Smooth muscle cell (in vitro differentiated cells): Measurements from ENCODE around the gene PXN. TPM values are rescaled to one million over a fixed set of nuclear protein-coding genes. Genes with fewer than 3 reads are reported as not detected.
"Not testable (repeated sequence)": the region's sequence is repeated elsewhere in the genome, so short reads cannot be mapped to it uniquely, and the experiment has no call there.

Experiments
- DNase-seq: peaks from one replicate; lab custom pipeline; 2025; ENCODE audit not compliant: unreplicated experiment; lab: John Stamatoyannopoulos, UW
- H2AFZ ChIP-seq: fragments of 200-600 bp; sonication (generic); 2 replicates; pipeline ENCODE4 v1.6.0; 2016; ENCODE audit warnings: antibody characterized with exemption, low read depth, mild to moderate bottlenecking
- H3F3A ChIP-seq: fragments of 200-600 bp; sonication (generic); 2 replicates; pipeline ENCODE4 v1.6.0; 2017; ENCODE audit warnings: antibody characterized with exemption, low read depth
- H3K27ac ChIP-seq: fragments of 200-600 bp; sonication (generic); 2 replicates; pipeline ENCODE4 v1.5.1; 2016; ENCODE audit warnings: low read depth, mild to moderate bottlenecking
- H3K27me3 ChIP-seq: fragments of 200-600 bp; sonication (generic); 2 replicates; pipeline ENCODE4 v1.6.1; 2016; ENCODE audit warnings: low read depth, mild to moderate bottlenecking
- H3K36me3 ChIP-seq: fragments of 200-600 bp; sonication (generic); 2 replicates; pipeline ENCODE4 v1.5.1; 2016; ENCODE audit warnings: low read depth
- H3K4me1 ChIP-seq: fragments of 200-600 bp; sonication (generic); 2 replicates; pipeline ENCODE4 v1.5.1; 2016; ENCODE audit warnings: low read depth
- H3K4me2 ChIP-seq: fragments of 200-600 bp; sonication (generic); 2 replicates; pipeline ENCODE4 v1.6.0; 2016; ENCODE audit warnings: mild to moderate bottlenecking
- H3K4me3 ChIP-seq: fragments of 200-600 bp; sonication (generic); 2 replicates; pipeline ENCODE4 v1.5.1; 2016; ENCODE audit warnings: mild to moderate bottlenecking
- H3K79me2 ChIP-seq: fragments of 200-600 bp; sonication (generic); 2 replicates; pipeline ENCODE4 v1.6.0; 2016; ENCODE audit warnings: low read depth, mild to moderate bottlenecking
- H3K9ac ChIP-seq: fragments of 200-600 bp; sonication (generic); 2 replicates; pipeline ENCODE4 v1.6.0; 2016; ENCODE audit warnings: low read depth
- H3K9me3 ChIP-seq: fragments of 200-600 bp; sonication (generic); replicated peaks from 2 replicates; pipeline ENCODE4 v1.5.1; 2016; ENCODE audit warnings: low read depth
- H4K20me1 ChIP-seq: fragments of 200-600 bp; sonication (generic); 2 replicates; pipeline ENCODE4 v1.6.0; 2016; ENCODE audit warnings: low read depth
- CTCF ChIP-seq: fragments of 200-600 bp; sonication (generic); IDR thresholded peaks from 2 replicates; pipeline ENCODE4 v1.5.1; 2017; ENCODE audit warnings: borderline replicate concordance, mild to moderate bottlenecking, antibody characterized with exemption; ENCODE audit not compliant: insufficient read depth, poor library complexity, severe bottlenecking
- WGBS: methylation state at CpG from one replicate; pipeline ENCODE4 v1.1.7; 2016; ENCODE audit warnings: low lambda C conversion rate; 5-methylcytosine and 5-hydroxymethylcytosine counted together
- polyA plus RNA-seq: library from polyadenylated mRNA; unstranded; fragments of >200 nt; fragmentation: Nextera tagmentation; extraction: Ambion mirVana; gene quantifications from 2 replicates; pipeline ENCODE4 v1.2.1, GENCODE V29; 2016
- total RNA-seq: library from RNA; depleted of rRNA; stranded (reverse); fragments of >200 nt; gene quantifications from 2 replicates; pipeline ENCODE4 v1.2.3, GENCODE V29; 2014

PXN gene
- total and polyA plus RNA-seq, 2 experiments from 2014 or later = 17.2 to 27.0 TPM

GRCh38 chr12:120214626-120215356 lies 50.7 kb downstream of the PXN start:
- Histone ChIP-seq H4K20me1 (no peaks in the 10 kb centered on the region), H3K9ac (no peak overlapping the region), H2AFZ (no peak overlapping the region), H3F3A (no peaks in the 10 kb centered on the region), H3K4me2 (no peak overlapping the region), H3K79me2 (no peaks in the 10 kb centered on the region), H3K4me1 (no peaks in the 10 kb centered on the region), H3K27ac (no peak overlapping the region), H3K4me3 (no peak overlapping the region), H3K36me3 (no peaks in the 10 kb centered on the region), H3K9me3 (no peaks in the 10 kb centered on the region), H3K27me3 (no peaks in the 10 kb centered on the region)
- TF ChIP-seq CTCF = no peak
- WGBS = 98% methylated on average over 34 of the region's 34 CpGs
- no peak for DNase-seq

- Histone ChIP-seq H3K4me1 (no peaks in the 10 kb centered on the region), H3K36me3 (no peaks in the 10 kb centered on the region), H3K4me3 (no peak overlapping the region), H3K79me2 (no peaks in the 10 kb centered on the region), H3K4me2 (no peak overlapping the region), H3K9ac (no peak overlapping the region), H3K27me3 (no peaks in the 10 kb centered on the region), H4K20me1 (no peaks in the 10 kb centered on the region), H2AFZ (no peak overlapping the region), H3K27ac (no peak overlapping the region), H3K9me3 (no peaks in the 10 kb centered on the region), H3F3A (no peaks in the 10 kb centered on the region)
- no peak for TF ChIP-seq CTCF
- 99% methylated on average over 20 of the region's 20 CpGs for WGBS
- no peak for DNase-seq
These were observed 51.8 kb downstream of the PXN start for GRCh38 chr12:120213758-120214157.

GRCh38 chr12:120213182-120213581 lies 52.3 kb downstream of the PXN start:
- not testable (repeated sequence) for H2AFZ ChIP-seq, H3K36me3 ChIP-seq, H3K9me3 ChIP-seq, H3K4me3 ChIP-seq, H3K79me2 ChIP-seq, H3K4me2 ChIP-seq, H3K27me3 ChIP-seq, H3K4me1 ChIP-seq, H3K9ac ChIP-seq, H3K27ac ChIP-seq, H4K20me1 ChIP-seq, H3F3A ChIP-seq, DNase-seq
- WGBS = 96% methylated on average over 5 of the region's 5 CpGs

GRCh38 chr12:120212301-120212700 lies 53.2 kb downstream of the PXN start:
- H3K4me2 ChIP-seq = no peak overlapping the region
- H3K4me3 ChIP-seq = no peak overlapping the region
- no peaks in the 10 kb centered on the region for H3F3A ChIP-seq
- H4K20me1 ChIP-seq = no peaks in the 10 kb centered on the region
- no peaks in the 10 kb centered on the region for H3K79me2 ChIP-seq
- no peak for TF ChIP-seq CTCF
- 98% methylated on average over 24 of the region's 24 CpGs for WGBS
- no peak overlapping the region for H3K27ac ChIP-seq
- H3K4me1 ChIP-seq = no peaks in the 10 kb centered on the region
- DNase-seq = no peak
- H3K9ac ChIP-seq = no peak overlapping the region
- H3K36me3 ChIP-seq = no peaks in the 10 kb centered on the region
- H3K27me3 ChIP-seq = no peaks in the 10 kb centered on the region
- no peak overlapping the region for H2AFZ ChIP-seq
- no peaks in the 10 kb centered on the region for H3K9me3 ChIP-seq
